Measurements from ENCODE around the gene SLC1A2.

DNA sequence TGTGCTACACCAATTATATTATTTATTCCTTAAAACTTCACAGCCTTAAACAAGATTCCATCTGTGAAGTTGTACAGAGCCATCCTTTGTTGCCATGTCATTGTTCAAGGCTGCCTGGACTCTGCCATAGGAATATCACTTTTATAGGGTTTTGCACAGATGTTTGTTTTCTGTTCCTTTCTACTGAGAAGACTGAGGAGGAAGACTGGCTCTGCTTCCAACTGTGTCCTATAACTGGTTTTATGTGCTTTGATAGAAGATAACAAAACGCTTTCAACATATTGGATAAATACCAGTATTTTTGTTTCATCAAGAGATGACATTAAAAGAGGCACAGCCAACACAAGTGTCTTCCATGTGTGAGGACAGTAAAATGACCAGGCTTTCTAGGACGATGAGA lies 159.8 kb downstream of the SLC1A2 start:
- TF ChIP-seq, protein P1, sequence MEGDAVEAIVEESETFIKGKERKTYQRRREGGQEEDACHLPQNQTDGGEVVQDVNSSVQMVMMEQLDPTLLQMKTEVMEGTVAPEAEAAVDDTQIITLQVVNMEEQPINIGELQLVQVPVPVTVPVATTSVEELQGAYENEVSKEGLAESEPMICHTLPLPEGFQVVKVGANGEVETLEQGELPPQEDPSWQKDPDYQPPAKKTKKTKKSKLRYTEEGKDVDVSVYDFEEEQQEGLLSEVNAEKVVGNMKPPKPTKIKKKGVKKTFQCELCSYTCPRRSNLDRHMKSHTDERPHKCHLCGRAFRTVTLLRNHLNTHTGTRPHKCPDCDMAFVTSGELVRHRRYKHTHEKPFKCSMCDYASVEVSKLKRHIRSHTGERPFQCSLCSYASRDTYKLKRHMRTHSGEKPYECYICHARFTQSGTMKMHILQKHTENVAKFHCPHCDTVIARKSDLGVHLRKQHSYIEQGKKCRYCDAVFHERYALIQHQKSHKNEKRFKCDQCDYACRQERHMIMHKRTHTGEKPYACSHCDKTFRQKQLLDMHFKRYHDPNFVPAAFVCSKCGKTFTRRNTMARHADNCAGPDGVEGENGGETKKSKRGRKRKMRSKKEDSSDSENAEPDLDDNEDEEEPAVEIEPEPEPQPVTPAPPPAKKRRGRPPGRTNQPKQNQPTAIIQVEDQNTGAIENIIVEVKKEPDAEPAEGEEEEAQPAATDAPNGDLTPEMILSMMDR (IDR thresholded peaks at IDR 0.05): no peak
- no peak for TF ChIP-seq POLR2A (IDR thresholded peaks at IDR 0.05)
